CD14-positive monocyte (primary cell): ENCODE data around the gene CHD3. TPM values are rescaled to one million over a fixed set of nuclear protein-coding genes. Genes with fewer than 3 reads are reported as not detected.

Source experiments
- DNase-seq, 3 donors: peaks; one replicate each; pipeline ENCODE4 v3.0.0-alpha.2; 2011 to 2022
- H2AFZ ChIP-seq: 2 replicates; pipeline ENCODE4 v1.6.0; 2012; ENCODE audit warnings: mild to moderate bottlenecking, low read depth, low read length, inconsistent platforms; ENCODE audit not compliant: insufficient read depth, poor library complexity, severe bottlenecking
- H3K27ac ChIP-seq, 2 donors: 1 replicate in 1 of 2; 2 replicates in 1 of 2; pipeline ENCODE4 v1.5.1; 2012 to 2013; ENCODE audit warnings: low read length in 2 of 2, control low read depth in 1 of 2, inconsistent platforms in 1 of 2, low read depth in 1 of 2, mild to moderate bottlenecking in 1 of 2
- H3K27me3 ChIP-seq, 2 donors: one replicate each; pipeline versions ENCODE4 v1.6.0 to v1.6.1; 2011 to 2013; ENCODE audit warnings: low read length in 2 of 2; ENCODE audit not compliant: control insufficient read depth in 2 of 2, insufficient read depth in 2 of 2
- H3K36me3 ChIP-seq, 2 donors: replicated peaks in 1 of 2; 1 replicate in 1 of 2; 2 replicates in 1 of 2; pipeline versions ENCODE4 v1.5.1 to v1.6.1; 2012 to 2013; ENCODE audit warnings: low read length in 2 of 2, control low read depth in 1 of 2, inconsistent platforms in 1 of 2, mild to moderate bottlenecking in 1 of 2; ENCODE audit not compliant: insufficient read depth in 2 of 2, control insufficient read depth in 1 of 2
- H3K4me1 ChIP-seq, 2 donors: 1 replicate in 1 of 2; 2 replicates in 1 of 2; pipeline versions ENCODE4 v1.5.1 to v1.6.1; 2012 to 2013; ENCODE audit warnings: low read length in 2 of 2, control low read depth in 1 of 2, inconsistent platforms in 1 of 2, mild to moderate bottlenecking in 1 of 2, moderate library complexity in 1 of 2; ENCODE audit not compliant: insufficient read depth in 2 of 2, control insufficient read depth in 1 of 2
- H3K4me2 ChIP-seq: replicated peaks from 2 replicates; pipeline ENCODE3; 2012; ENCODE audit warnings: low read length, moderate library complexity, mild to moderate bottlenecking; ENCODE audit not compliant: poor library complexity, severe bottlenecking; ENCODE audit errors: extremely low read depth
- H3K4me3 ChIP-seq, 3 experiments: fragments of 200-600 bp in 1 of 3; sonication (generic) in 1 of 3; replicated peaks in 1 of 3; 1 replicate in 2 of 3; 2 replicates in 1 of 3; pipeline ENCODE4 v1.5.1; 2011 to 2013; ENCODE audit warnings: low read length in 3 of 3, mild to moderate bottlenecking in 3 of 3, control low read depth in 2 of 3, low read depth in 2 of 3, inconsistent platforms in 1 of 3, moderate library complexity in 1 of 3
- H3K79me2 ChIP-seq: 2 replicates; pipeline ENCODE4 v1.6.0; 2012; ENCODE audit warnings: mild to moderate bottlenecking, control low read depth, inconsistent platforms, low read length, moderate library complexity; ENCODE audit not compliant: insufficient read depth
- H3K9ac ChIP-seq: 2 replicates; pipeline ENCODE4 v1.6.0; 2017; ENCODE audit warnings: low read length, mild to moderate bottlenecking; ENCODE audit not compliant: insufficient read depth, poor library complexity, severe bottlenecking
- H3K9me3 ChIP-seq, 2 donors: replicated peaks in 1 of 2; 1 replicate in 1 of 2; 2 replicates in 1 of 2; pipeline versions ENCODE4 v1.5.1 to v1.6.1; 2012 to 2013; ENCODE audit warnings: low read length in 2 of 2, control low read depth in 1 of 2; ENCODE audit not compliant: control insufficient read depth in 1 of 2, insufficient read depth in 1 of 2
- H4K20me1 ChIP-seq: 2 replicates; pipeline ENCODE4 v1.6.0; 2012; ENCODE audit warnings: mild to moderate bottlenecking, low read length, control low read depth, moderate library complexity; ENCODE audit not compliant: insufficient read depth
- H3K27ac Mint-ChIP-seq, 7 donors: one replicate each; pipeline ENCODE4 v1.8.0; 2020; ENCODE audit warnings: mild to moderate bottlenecking in 7 of 7, mixed read lengths in 7 of 7, moderate library complexity in 6 of 7, inconsistent platforms in 2 of 7
- H3K27me3 Mint-ChIP-seq, 3 donors: one replicate each; pipeline ENCODE4 v1.8.0; 2021 to 2022; ENCODE audit warnings: low read depth in 3 of 3, mild to moderate bottlenecking in 3 of 3, mixed read lengths in 3 of 3, moderate library complexity in 3 of 3, inconsistent platforms in 1 of 3
- H3K36me3 Mint-ChIP-seq, 2 donors: one replicate each; pipeline ENCODE4 v1.8.0; 2020; ENCODE audit warnings: mixed read lengths in 2 of 2, inconsistent platforms in 1 of 2, mild to moderate bottlenecking in 1 of 2
- H3K4me1 Mint-ChIP-seq: one replicate; pipeline ENCODE4 v1.8.0; 2020; ENCODE audit warnings: mild to moderate bottlenecking, mixed read lengths
- H3K4me3 Mint-ChIP-seq, 2 donors: one replicate each; pipeline ENCODE4 v1.8.0; 2020; ENCODE audit warnings: mild to moderate bottlenecking in 2 of 2, mixed read lengths in 2 of 2, moderate library complexity in 1 of 2
- H3K9me3 Mint-ChIP-seq, 7 donors: one replicate each; pipeline ENCODE4 v1.8.0; 2020 to 2022; ENCODE audit warnings: mixed read lengths in 7 of 7, mild to moderate bottlenecking in 6 of 7, moderate library complexity in 6 of 7, inconsistent platforms in 2 of 7
- CTCF ChIP-seq: fragments of 200-600 bp; IDR thresholded peaks from one replicate; pipeline ENCODE4 v1.8.0; 2022; ENCODE audit warnings: antibody characterized with exemption, mild to moderate bottlenecking
- WGBS: methylation state at CpG from one replicate; pipeline ENCODE4 v1.1.5; 2013; ENCODE audit warnings: missing lambda C conversion rate; ENCODE audit not compliant: insufficient coverage; 5-methylcytosine and 5-hydroxymethylcytosine counted together
- intact Hi-C, 2 donors: fragments of 100-400 bp; cut with micrococcal nuclease; formaldehyde crosslinking; loops; one replicate each; pipeline versions ENCODE4 v1.15.0 to v1.15.1; 2023
- polyA plus RNA-seq, 3 donors: library from polyadenylated mRNA; depleted of rRNA in 1 of 3; unstranded in 2 of 3; stranded (reverse) in 1 of 3; fragments of 300-500 nt in 2 of 3; fragments of >200 nt in 1 of 3; fragmentation: Illumina TruSeq in 2 of 3; gene quantifications; 1 replicate in 2 of 3; 2 replicates in 1 of 3; pipeline ENCODE4 v1.2.3, GENCODE V29; 2012 to 2021

Gene CHD3
- polyA plus RNA-seq, 3 donors: 0.55 to 67.9 (median 0.91) TPM

DNA sequence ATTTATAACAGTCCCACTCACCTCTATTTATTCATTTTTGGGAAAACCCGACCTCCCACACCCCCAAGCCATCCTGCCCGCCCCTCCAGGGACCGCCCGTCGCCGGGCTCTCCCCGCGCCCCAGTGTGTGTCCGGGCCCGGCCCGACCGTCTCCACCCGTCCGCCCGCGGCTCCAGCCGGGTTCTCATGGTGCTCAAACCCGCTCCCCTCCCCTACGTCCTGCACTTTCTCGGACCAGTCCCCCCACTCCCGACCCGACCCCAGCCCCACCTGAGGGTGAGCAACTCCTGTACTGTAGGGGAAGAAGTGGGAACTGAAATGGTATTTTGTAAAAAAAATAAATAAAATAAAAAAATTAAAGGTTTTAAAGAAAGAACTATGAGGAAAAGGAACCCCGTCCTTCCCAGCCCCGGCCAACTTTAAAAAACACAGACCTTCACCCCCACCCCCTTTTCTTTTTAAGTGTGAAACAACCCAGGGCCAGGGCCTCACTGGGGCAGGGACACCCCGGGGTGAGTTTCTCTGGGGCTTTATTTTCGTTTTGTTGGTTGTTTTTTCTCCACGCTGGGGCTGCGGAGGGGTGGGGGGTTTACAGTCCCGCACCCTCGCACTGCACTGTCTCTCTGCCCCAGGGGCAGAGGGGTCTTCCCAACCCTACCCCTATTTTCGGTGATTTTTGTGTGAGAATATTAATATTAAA is 34.4 kb upstream of the CHD3 start:
- Mint-ChIP-seq H3K36me3 (peaks cover 43 to 66% of the 10 kb centered on the region in 2 donors), H3K27ac (peak overlapping the region in 1 of 7 donors; percentile 61), H3K9me3 (no peaks in the 10 kb centered on the region), H3K4me3 (no peak overlapping the region), H3K4me1 (peaks cover 15% of the 10 kb centered on the region), H3K27me3 (peaks cover 0 to 4% (median 2%) of the 10 kb centered on the region in 3 donors)
- Histone ChIP-seq H3K36me3 (peaks cover 50 to 57% of the 10 kb centered on the region in 2 donors), H3K9me3 (no peaks in the 10 kb centered on the region), H3K4me1 (peaks cover 45 to 62% of the 10 kb centered on the region in 2 donors), H3K4me3 (no peak overlapping the region), H2AFZ (no peak overlapping the region), H3K27ac (no peak overlapping the region), H3K79me2 (peaks cover 40% of the 10 kb centered on the region), H3K4me2 (no peak overlapping the region), H3K9ac (no peak overlapping the region), H3K27me3 (no peaks in the 10 kb centered on the region), H4K20me1 (peaks cover 74% of the 10 kb centered on the region)
- intact Hi-C loops: no loop called here
- WGBS: 100% methylated on average over 1 of the region's 31 CpGs
- DNase-seq: no peak
- no peak for TF ChIP-seq CTCF

GRCh38 chr17:7854851-7855659 is 33.5 kb upstream of the CHD3 start, which contains the start of gene TMEM88:
TMEM88 (plus strand) TSS chr17:7855066; CDS start chr17:7855075, 9 bp downstream.
- Mint-ChIP-seq H3K36me3 (peaks cover 43 to 64% of the 10 kb centered on the region in 2 donors), H3K27me3 (peaks cover 0 to 4% (median 2%) of the 10 kb centered on the region in 3 donors), H3K9me3 (no peaks in the 10 kb centered on the region), H3K4me1 (peaks cover 13% of the 10 kb centered on the region), H3K4me3 (no peak within 1 kb of the TSS), H3K27ac (peak within 1 kb of the TSS in 2 of 7 donors; percentile 61 to 70)
- peaks cover 42 to 55% of the 10 kb centered on the region in 2 donors for H3K36me3 ChIP-seq
- H3K27ac ChIP-seq: peak within 1 kb of the TSS; percentile 94 to 95
- H3K4me1 ChIP-seq: peaks cover 45 to 62% of the 10 kb centered on the region in 2 donors
- WGBS: 89% methylated on average over 52 of the region's 57 CpGs
- peaks cover 66% of the 10 kb centered on the region for H4K20me1 ChIP-seq
- no peak within 1 kb of the TSS for H3K9ac ChIP-seq
- H3K9me3 ChIP-seq: no peaks in the 10 kb centered on the region
- no peak within 1 kb of the TSS for H2AFZ ChIP-seq
- TF ChIP-seq CTCF: no peak
- no peak for DNase-seq
- peak within 1 kb of the TSS; percentile 98 for H3K4me2 ChIP-seq
- H3K27me3 ChIP-seq: no peaks in the 10 kb centered on the region
- H3K4me3 ChIP-seq: peak within 1 kb of the TSS in 1 of 3 experiments; percentile 95
- intact Hi-C loops: no loop called here
- peaks cover 43% of the 10 kb centered on the region for H3K79me2 ChIP-seq
